Panc1 (cell line): Measurements from ENCODE around the gene UNKL. TPM values are rescaled to one million over a fixed set of nuclear protein-coding genes. Genes with fewer than 3 reads are reported as not detected.

Source experiments
- ATAC-seq: fragments of 200-7000 bp; cut with Tn5 transposase; 2 replicates; pipeline ENCODE4 v1.9.1; 2020; ENCODE audit warnings: mild to moderate bottlenecking, moderate library complexity
- BruUV-seq: library from RNA; stranded (reverse); fragments of 400-500 nt; replicated peaks from 2 replicates; lab custom pipeline; 2021; lab: Mats Ljungman, UMichigan
- CTCF ChIA-PET: fragments of 300-600 bp; sonication (Branson Sonifier 250); formaldehyde crosslinking; loops from one replicate; lab custom pipeline; 2022; ENCODE audit warnings: antibody characterized with exemption; lab: Charles Lee
- POLR2A ChIA-PET: fragments of 300-600 bp; sonication (Branson Sonifier 250); formaldehyde crosslinking; loops from one replicate; lab custom pipeline; 2022; ENCODE audit warnings: antibody characterized with exemption; lab: Charles Lee
- DNase-seq: peaks from one replicate; pipeline ENCODE4 v3.0.0-alpha.2; 2010; ENCODE audit warnings: low read depth, low spot score
- H3K27ac ChIP-seq: 2 replicates; pipeline ENCODE4 v1.5.1; 2011; ENCODE audit warnings: mild to moderate bottlenecking, low read length, inconsistent platforms
- H3K27me3 ChIP-seq: fragments of 200-500 bp; sonication (Bioruptor generic); 2 replicates; pipeline ENCODE4 v1.6.0; 2014; ENCODE audit warnings: low read length, inconsistent platforms; ENCODE audit not compliant: control insufficient read depth, insufficient read depth
- H3K36me3 ChIP-seq: fragments of 200-500 bp; sonication (Bioruptor generic); 2 replicates; pipeline ENCODE4 v1.5.1; 2014; ENCODE audit warnings: inconsistent platforms, mild to moderate bottlenecking, low read length, moderate library complexity; ENCODE audit not compliant: control insufficient read depth, insufficient read depth
- H3K4me1 ChIP-seq: 2 replicates; pipeline ENCODE4 v1.5.1; 2011; ENCODE audit warnings: inconsistent platforms, mild to moderate bottlenecking, low read length, moderate library complexity; ENCODE audit not compliant: control insufficient read depth, insufficient read depth
- H3K4me3 ChIP-seq, 2 experiments: 2 replicates each; pipeline ENCODE4 v1.5.1; 2011 to 2012; ENCODE audit warnings: low read depth in 2 of 2, low read length in 2 of 2, mild to moderate bottlenecking in 2 of 2, inconsistent platforms in 1 of 2, moderate library complexity in 1 of 2
- H3K9me3 ChIP-seq: fragments of 200-500 bp; sonication (Bioruptor generic); 2 replicates; pipeline ENCODE4 v1.5.1; 2014; ENCODE audit warnings: low read depth, mild to moderate bottlenecking, inconsistent platforms, low read length, moderate library complexity; ENCODE audit not compliant: control insufficient read depth, insufficient read depth
- POLR2AphosphoS5 ChIP-seq: IDR thresholded peaks from 2 replicates; pipeline ENCODE4 v1.6.1; 2012; ENCODE audit warnings: mild to moderate bottlenecking, low read depth, low read length, moderate library complexity
- REST ChIP-seq, 2 experiments: IDR thresholded peaks; 2 replicates each; pipeline ENCODE4 v1.6.1; 2011 to 2012; ENCODE audit warnings: low read depth in 2 of 2, control low read depth in 1 of 2, low read length in 1 of 2, mild to moderate bottlenecking in 1 of 2, moderate library complexity in 1 of 2; ENCODE audit not compliant: insufficient read depth in 1 of 2
- SIN3A ChIP-seq: IDR thresholded peaks from 2 replicates; pipeline ENCODE4 v1.6.1; 2012; ENCODE audit warnings: low read depth, mild to moderate bottlenecking, low read length, moderate library complexity, borderline replicate concordance; ENCODE audit not compliant: insufficient read depth
- TCF7L2 ChIP-seq: IDR thresholded peaks from 2 replicates; pipeline ENCODE4 v1.6.1; 2011; ENCODE audit warnings: mild to moderate bottlenecking, low read depth, low read length, inconsistent platforms
- in situ Hi-C: cut with HindIII; loops from 2 replicates; pipeline ENCODE4 v1.10.0; 2016; ENCODE audit warnings: low sequenced_read_pairs, low pct_unique_long_range_greater_than_20kb
- intact Hi-C: fragments of 100-400 bp; cut with micrococcal nuclease; formaldehyde crosslinking; loops from one replicate; pipeline ENCODE4 v1.10.0; 2022; ENCODE audit not compliant: unreplicated experiment
- total RNA-seq: library from RNA; stranded (reverse); gene quantifications from one replicate; pipeline ENCODE4 v1.2.1, GENCODE V29; 2021; ENCODE audit not compliant: unreplicated experiment
- TF ChIP-seq, protein P1 (sequence below): fragments of 450-650 bp; IDR thresholded peaks from 2 replicates; pipeline ENCODE4 v1.5.1; 2017; ENCODE audit warnings: mild to moderate bottlenecking

UNKL gene
- total RNA-seq, 1 experiment from 2014 or later: 26.6 TPM

DNA sequence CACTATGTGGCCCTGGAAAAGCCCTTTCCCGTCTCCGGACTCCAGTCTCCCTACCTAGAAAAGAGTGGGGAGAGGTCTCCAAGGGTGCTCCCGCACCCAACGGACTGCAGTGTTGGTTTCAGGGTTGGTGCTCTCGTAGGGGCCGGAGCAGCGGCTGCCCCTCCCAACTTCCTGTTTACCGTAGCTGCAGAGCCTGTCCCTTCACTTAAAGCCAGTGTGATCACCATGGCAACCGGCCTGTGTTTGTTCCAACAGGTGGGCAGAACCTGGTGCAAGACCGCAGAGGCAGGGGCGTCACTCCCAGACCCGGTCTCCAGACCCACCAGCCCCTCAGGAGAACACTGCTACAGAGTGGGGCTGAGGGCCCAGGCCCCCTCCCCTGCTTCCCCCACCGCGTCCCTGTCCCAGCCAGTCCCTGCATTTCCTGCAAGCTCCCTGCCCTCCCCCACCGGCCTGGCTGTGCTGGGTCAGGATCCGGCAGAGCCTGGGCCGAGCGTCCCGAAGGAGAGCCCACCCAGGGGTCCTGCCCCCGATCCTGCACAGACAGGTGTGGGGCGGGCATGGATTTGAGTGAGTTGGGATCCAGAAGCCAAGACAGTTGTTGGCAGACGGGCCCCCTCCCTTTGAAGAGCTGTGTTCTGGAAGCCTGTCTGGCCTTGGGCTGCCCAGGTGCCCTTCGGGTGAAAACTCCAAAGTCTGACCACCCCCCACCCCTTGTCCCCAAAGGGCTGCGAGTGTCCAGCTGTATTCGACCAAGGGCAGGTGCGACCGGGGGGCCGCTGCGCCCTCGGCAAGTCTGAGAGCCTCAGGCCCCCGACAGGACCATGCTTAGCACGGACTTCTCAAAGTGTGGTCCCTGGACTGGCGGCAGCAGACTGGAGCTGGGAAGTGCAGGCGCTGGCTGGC lies 82.5 kb downstream of the UNKL start:
- ChIA-PET POLR2A (interaction anchor here (0.6 kb wide), 2 partner anchors 63 to 146 kb away, joined by 3 to 6 read pairs; no protein-coding TSS in a partner anchor), CTCF (interaction anchor here (0.6 to 1.2 kb wide), 3 partner anchors 10 to 85 kb away, joined by 4 to 16 read pairs (median 7); no protein-coding TSS in a partner anchor)
- TF ChIP-seq SIN3A (no peak), POLR2AphosphoS5 (no peak), TCF7L2 (no peak), REST (IDR thresholded peaks at IDR 0.05; ENCODE audit: insufficient read depth in 1 of 2, low read depth in 2 of 2, low read length in 1 of 2) (no peak)
- TF ChIP-seq, protein P1, sequence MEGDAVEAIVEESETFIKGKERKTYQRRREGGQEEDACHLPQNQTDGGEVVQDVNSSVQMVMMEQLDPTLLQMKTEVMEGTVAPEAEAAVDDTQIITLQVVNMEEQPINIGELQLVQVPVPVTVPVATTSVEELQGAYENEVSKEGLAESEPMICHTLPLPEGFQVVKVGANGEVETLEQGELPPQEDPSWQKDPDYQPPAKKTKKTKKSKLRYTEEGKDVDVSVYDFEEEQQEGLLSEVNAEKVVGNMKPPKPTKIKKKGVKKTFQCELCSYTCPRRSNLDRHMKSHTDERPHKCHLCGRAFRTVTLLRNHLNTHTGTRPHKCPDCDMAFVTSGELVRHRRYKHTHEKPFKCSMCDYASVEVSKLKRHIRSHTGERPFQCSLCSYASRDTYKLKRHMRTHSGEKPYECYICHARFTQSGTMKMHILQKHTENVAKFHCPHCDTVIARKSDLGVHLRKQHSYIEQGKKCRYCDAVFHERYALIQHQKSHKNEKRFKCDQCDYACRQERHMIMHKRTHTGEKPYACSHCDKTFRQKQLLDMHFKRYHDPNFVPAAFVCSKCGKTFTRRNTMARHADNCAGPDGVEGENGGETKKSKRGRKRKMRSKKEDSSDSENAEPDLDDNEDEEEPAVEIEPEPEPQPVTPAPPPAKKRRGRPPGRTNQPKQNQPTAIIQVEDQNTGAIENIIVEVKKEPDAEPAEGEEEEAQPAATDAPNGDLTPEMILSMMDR: no peak
- no peak for DNase-seq
- Histone ChIP-seq H3K9me3 (no peaks in the 10 kb centered on the region), H3K36me3 (no peaks in the 10 kb centered on the region), H3K27me3 (no peaks in the 10 kb centered on the region), H3K4me1 (peaks cover 17% of the 10 kb centered on the region), H3K4me3 (peak overlapping the region in 1 of 2 experiments; percentile 43; a peak in 2 of 4 replicates), H3K27ac (peak overlapping the region; percentile 57; the same call in 1 of the 2 replicates)
- ATAC-seq: peak; percentile 56
- intact Hi-C loops: no loop called here
- no TSS peak for BruUV-seq
- in situ Hi-C loops: no loop called here

DNA sequence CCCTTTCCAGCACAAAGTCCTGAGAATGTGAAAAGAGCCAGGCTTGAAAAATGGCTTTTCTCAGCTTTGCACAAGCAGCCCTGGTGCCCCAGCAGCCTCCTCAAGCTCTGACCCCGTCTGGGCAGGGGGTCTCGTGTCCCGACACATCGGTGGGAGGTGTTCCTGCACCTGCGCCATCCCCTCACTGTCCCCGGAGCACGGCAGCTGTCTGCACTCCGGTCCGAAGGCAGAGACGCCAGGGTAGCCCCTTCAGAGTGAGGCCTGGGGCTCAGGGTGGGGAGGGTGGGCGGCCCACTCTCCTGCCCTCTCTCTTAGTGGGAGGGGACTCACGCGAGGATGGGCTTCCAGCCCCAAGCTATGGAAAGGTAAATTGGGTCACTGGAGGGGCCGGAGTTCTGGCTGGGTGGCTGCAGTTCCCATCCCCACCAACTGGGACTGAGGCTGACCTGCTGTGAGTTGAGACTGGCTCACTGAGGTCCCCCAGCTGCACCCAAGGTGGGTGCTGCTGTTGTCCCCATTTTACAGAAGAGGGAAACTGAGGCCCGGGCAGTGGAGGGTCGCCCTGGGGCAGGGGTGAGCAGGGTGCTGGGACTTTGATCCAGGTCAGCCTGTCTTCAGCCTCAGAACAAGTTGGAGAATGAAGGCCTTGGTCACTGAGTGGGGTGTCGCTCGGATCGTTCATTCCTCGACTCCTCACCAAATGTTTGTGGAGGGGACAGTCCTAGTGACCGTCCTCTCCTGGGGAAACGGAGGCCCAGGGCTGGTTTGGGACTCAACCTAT lies 83.4 kb downstream of the UNKL start:
- H3K9me3 ChIP-seq: no peaks in the 10 kb centered on the region
- ATAC-seq (peak; percentile 4), DNase-seq (no peak)
- H3K27me3 ChIP-seq: no peaks in the 10 kb centered on the region
- H3K4me1 ChIP-seq: peaks cover 17% of the 10 kb centered on the region
- peak overlapping the region in 1 of 2 experiments; percentile 43; a peak in 2 of 4 replicates for H3K4me3 ChIP-seq
- BruUV-seq: no TSS peak
- H3K36me3 ChIP-seq: no peaks in the 10 kb centered on the region
- in situ Hi-C loops: no loop called here
- ChIA-PET POLR2A (interaction anchor here (0.6 kb wide), 1 partner anchor 62 kb away, joined by 6 read pairs; no protein-coding TSS in a partner anchor), CTCF (interaction anchor here (0.6 to 1.2 kb wide), 10 partner anchors 11 to 1272 kb away, joined by 3 to 11 read pairs (median 6); no protein-coding TSS in a partner anchor)
- intact Hi-C loops: no loop called here
- H3K27ac ChIP-seq: peak overlapping the region; percentile 57; the same call in 1 of the 2 replicates
- TF ChIP-seq TCF7L2 (no peak), REST (IDR thresholded peaks at IDR 0.05; ENCODE audit: insufficient read depth in 1 of 2, low read depth in 2 of 2, low read length in 1 of 2) (no peak), SIN3A (no peak), POLR2AphosphoS5 (no peak)
- TF ChIP-seq, protein P1: no peak; the same call in 1 of the 2 replicates
